ENCODE data around the gene CNGA3.

CNGA3 gene

DNA sequence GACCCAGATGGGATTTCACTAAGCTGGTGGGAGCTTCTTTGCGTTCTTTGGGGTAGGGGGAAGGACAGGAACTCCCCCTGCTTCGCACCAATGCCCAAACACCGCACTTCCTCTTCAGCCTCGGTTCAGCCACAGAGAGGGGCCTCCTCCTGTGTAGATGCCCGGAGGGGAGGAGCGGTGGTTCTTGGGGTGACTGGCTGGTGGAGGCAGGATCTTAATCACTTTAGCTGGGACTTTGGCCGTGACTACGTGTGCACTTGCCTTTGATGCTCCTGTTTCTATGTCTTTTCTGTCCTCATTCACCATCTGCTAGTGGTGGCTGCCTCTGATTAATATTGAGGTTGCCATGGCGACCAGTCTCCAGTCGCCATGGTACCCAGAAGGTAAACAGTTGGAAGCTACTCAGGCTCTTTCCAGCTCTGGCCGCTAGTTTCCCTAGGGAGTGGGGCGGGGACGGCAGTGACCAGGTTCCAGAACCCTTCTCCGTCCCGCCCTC, 1.9 kb downstream of the CNGA3 start:
- no peaks in the 10 kb centered on the region for H3K36me3 Mint-ChIP-seq (ENCODE audit: low read depth)
- ATAC-seq, result no peak
- H3K27me3 Mint-ChIP-seq, result peaks cover 59% of the 10 kb centered on the region
- DNase-seq, result no peak
- no peak overlapping the region for H3K27ac Mint-ChIP-seq
- no peak overlapping the region for H3K4me3 Mint-ChIP-seq
- H3K4me1 Mint-ChIP-seq, result peaks cover 13% of the 10 kb centered on the region
- H3K9me3 Mint-ChIP-seq, result no peaks in the 10 kb centered on the region

DNA sequence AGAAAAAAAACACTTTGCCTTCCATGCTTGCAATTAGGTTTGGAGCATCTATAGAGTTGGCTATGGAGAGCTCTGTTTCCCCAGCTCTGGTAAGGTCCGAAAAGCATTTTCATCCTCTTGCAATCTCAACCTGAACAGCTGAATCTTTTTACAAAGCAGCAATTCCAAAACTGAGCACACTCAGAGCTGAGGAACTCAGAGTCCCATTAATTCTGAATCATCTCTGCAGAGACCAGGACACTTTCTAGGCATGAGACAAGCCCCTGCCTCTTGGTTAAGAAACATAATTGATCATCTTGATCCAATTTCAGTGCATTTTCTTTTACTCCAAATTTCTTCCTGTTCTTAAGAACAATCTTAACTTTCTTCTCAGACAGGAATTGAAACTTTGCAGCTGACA, 4.2 kb downstream of the CNGA3 start:
- no peak for DNase-seq
- H3K9me3 Mint-ChIP-seq, result no peaks in the 10 kb centered on the region
- no peak for ATAC-seq
- H3K4me3 Mint-ChIP-seq, result no peak overlapping the region
- H3K27ac Mint-ChIP-seq, result no peak overlapping the region
- peaks cover 49% of the 10 kb centered on the region for H3K27me3 Mint-ChIP-seq
- H3K4me1 Mint-ChIP-seq, result peaks cover 13% of the 10 kb centered on the region
- H3K36me3 Mint-ChIP-seq (ENCODE audit: low read depth), result no peaks in the 10 kb centered on the region

DNA sequence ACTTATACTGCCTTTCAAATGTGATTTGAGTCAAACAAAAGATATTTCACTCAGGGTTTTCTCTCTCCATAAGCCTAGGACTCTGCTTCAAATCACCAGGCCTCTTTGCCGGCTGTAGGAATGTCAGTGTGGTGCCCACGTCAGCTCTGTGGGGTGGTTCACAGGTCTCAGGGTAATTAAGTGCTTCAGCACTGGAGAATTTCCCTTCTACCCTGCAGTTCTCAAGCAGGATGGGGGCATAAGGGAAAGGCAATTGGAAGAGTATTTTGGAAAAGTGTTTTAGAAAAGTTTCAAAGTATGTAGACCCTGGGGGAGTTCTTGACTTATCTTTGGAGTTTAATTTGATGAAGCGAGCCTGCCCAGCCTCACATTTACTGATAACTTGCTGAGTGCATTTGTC, 9.6 kb downstream of the CNGA3 start:
- Mint-ChIP-seq H3K27ac (no peak overlapping the region), H3K4me1 (no peaks in the 10 kb centered on the region), H3K27me3 (peaks cover 9% of the 10 kb centered on the region), H3K36me3 (ENCODE audit: low read depth) (no peaks in the 10 kb centered on the region), H3K9me3 (no peaks in the 10 kb centered on the region), H3K4me3 (no peak overlapping the region)
- ATAC-seq, result no peak
- DNase-seq, result no peak

DNA sequence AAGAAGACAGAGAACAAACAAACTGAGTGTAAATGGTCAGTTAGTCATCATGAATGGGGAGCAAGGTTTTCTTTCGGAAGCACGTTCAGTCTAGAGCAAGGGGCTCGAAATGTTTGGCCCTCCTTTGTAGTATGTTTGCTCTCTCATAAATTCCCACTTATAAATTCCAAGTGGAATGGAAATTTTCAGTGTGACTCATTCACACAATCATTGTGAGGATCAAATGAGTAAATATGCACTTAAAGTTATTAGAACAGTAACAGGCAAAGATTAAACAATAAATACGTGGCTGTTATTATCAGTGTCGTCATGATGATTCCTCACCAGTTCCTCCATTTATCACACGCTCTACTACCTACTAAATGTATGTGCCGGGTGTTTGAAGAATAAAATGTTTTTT, 10.5 kb downstream of the CNGA3 start:
- H3K36me3 Mint-ChIP-seq (ENCODE audit: low read depth), result no peaks in the 10 kb centered on the region

DNA sequence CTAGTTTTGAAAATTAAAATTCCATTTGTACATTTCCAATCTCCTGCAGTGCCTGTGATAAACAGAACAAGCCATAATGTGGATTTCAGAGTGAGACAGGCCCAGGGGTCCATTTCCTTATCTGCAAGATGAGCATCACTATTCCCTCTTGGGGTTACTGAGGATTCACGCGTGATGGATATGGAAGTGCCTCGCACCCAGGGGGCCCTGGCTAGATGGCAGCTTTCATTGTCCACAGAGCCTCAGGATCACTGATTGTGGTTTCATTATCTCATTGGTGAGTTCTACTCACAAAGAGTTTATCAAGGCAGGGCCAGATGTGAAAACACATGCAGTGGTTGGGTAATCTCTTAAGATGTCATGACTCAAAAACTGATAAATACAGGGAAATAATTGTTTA, 11.6 kb downstream of the CNGA3 start:
- Mint-ChIP-seq H3K9me3 (no peaks in the 10 kb centered on the region), H3K27me3 (peaks cover 9% of the 10 kb centered on the region), H3K4me1 (no peaks in the 10 kb centered on the region), H3K27ac (no peak overlapping the region), H3K4me3 (no peak overlapping the region), H3K36me3 (ENCODE audit: low read depth) (no peaks in the 10 kb centered on the region)
- ATAC-seq (no peak), DNase-seq (no peak)

More for the DNA sequence above, 10.5 kb downstream of the CNGA3 start:
- Mint-ChIP-seq H3K4me3 (no peak overlapping the region), H3K4me1 (no peaks in the 10 kb centered on the region), H3K9me3 (no peaks in the 10 kb centered on the region), H3K27ac (no peak overlapping the region), H3K27me3 (peaks cover 12% of the 10 kb centered on the region)
- no peak for ATAC-seq
- DNase-seq, result no peak

DNA sequence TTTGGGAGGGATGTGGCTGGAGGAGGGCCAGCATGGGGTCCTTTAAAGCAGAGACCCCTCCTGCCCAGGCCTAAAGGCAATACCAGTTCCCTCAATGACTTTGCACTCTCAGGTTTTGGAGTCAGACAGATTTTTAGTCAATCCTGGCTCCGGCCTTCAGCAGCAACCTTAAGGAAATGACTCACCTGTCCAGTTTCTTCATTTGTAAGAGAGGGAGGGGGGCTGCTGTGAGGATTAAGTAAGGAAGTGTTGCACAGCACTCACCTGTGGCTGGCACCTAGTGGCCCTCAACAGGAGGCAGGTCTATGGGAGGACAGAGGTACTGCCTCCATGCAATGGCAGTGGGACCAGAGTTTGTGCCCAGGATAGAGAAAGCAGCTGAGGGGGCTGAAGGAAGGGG, 13.7 kb downstream of the CNGA3 start:
- Mint-ChIP-seq H3K9me3 (no peaks in the 10 kb centered on the region), H3K36me3 (ENCODE audit: low read depth) (no peaks in the 10 kb centered on the region), H3K4me1 (no peaks in the 10 kb centered on the region), H3K27me3 (peaks cover 11% of the 10 kb centered on the region), H3K27ac (no peak overlapping the region), H3K4me3 (no peak overlapping the region)
- no peak for ATAC-seq
- no peak for DNase-seq

DNA sequence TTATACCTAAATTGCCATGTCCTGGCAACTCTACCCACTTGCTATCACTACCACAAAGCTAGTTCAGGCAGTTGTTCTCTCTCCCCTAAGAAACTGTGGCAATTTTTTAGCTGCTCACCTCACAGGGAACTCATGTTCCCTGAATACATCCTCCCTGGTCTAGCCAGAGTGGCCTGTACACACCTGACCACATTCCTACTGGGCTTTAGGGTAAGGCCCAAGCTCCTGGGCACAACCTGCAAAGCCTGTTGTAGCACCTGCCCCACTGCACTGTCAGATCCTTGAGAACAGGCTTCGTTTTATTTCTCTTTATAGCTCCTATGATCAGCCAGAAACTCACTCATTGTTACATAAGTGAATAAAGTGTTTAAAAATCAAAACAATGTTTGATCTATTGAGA, 21.5 kb downstream of the CNGA3 start:
- DNase-seq, result no peak

DNA sequence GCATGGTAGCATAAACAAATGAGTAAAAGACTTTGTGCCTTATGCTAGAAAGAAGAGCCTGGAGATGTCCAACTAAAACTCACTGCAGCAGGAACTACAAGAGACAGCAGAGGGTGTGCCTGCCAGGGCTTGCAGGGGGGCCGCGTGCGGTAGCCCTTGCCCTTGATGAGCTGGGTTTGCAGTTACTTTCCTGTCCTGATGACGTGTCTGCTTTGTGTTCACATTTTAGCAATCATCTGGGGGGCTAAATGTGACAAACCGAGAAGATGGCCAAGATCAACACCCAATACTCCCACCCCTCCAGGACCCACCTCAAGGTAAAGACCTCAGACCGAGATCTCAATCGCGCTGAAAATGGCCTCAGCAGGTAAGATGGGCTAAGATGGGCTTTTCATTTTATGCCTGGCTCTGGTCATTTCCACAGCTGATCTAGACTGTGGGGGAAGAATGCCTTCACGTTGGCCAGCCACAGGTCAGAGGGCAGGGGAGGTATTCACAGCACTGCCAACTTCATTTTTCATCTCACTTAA, 23.5 kb downstream of the CNGA3 start:
- Mint-ChIP-seq H3K4me3 (no peak overlapping the region), H3K4me1 (no peaks in the 10 kb centered on the region), H3K27me3 (peaks cover 16% of the 10 kb centered on the region), H3K27ac (no peak overlapping the region), H3K9me3 (peaks cover 6% of the 10 kb centered on the region), H3K36me3 (ENCODE audit: low read depth) (no peaks in the 10 kb centered on the region)
- ATAC-seq (no peak), DNase-seq (no peak)

More for the DNA sequence above, 21.5 kb downstream of the CNGA3 start:
- Mint-ChIP-seq H3K27ac (no peak overlapping the region), H3K9me3 (peaks cover 6% of the 10 kb centered on the region), H3K4me1 (no peaks in the 10 kb centered on the region), H3K27me3 (peaks cover 16% of the 10 kb centered on the region), H3K4me3 (no peak overlapping the region), H3K36me3 (ENCODE audit: low read depth) (no peaks in the 10 kb centered on the region)
- no peak for ATAC-seq

DNA sequence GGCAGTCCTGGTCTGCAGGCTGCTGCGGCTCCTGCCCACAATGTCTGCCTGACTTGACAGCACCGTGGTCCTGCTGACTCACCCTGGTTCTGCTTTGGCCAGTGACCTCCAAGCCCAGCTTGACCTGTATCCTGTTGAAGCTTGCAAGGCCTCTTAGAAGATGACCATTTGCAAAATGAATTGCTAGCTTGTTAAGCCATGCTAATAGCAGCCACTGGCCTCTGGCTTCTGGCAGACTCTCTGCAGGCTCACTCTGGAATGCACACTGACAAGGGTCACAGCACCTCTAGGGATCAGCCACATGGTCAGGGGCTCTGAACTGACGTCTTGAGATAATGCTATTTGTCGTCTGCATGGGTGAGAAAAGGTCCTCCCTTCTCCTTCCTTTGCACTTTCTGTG, 25.9 kb downstream of the CNGA3 start:
- H3K27ac Mint-ChIP-seq, result no peak overlapping the region
- no peaks in the 10 kb centered on the region for H3K4me1 Mint-ChIP-seq
- H3K9me3 Mint-ChIP-seq, result peaks cover 6% of the 10 kb centered on the region
- no peak for ATAC-seq
- peaks cover 23% of the 10 kb centered on the region for H3K27me3 Mint-ChIP-seq
- DNase-seq, result no peak
- no peaks in the 10 kb centered on the region for H3K36me3 Mint-ChIP-seq (ENCODE audit: low read depth)
- H3K4me3 Mint-ChIP-seq, result no peak overlapping the region

DNA sequence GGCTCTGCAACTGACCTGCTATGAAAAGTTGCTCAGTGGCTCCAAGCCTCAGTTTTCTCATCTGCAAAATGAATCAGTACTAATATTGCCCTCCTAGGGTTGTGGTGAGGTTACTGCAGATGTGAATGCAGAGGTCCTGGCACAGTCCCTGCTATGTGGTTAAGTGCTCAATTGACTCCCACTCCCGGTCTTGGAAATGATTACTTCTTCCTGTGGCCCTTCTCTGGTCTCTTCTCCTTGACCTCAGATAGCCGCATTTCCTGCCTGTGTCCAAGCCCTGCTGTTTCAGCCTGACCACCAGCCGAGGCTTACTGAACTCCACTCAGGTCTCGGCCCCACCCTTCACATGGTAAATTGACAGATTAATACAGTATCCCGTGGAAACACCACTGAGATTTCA, 26.3 kb downstream of the CNGA3 start:
- ATAC-seq (no peak), DNase-seq (no peak)
- H3K36me3 Mint-ChIP-seq (ENCODE audit: low read depth), result no peaks in the 10 kb centered on the region
- H3K27ac Mint-ChIP-seq, result no peak overlapping the region
- H3K27me3 Mint-ChIP-seq, result peaks cover 18% of the 10 kb centered on the region
- peaks cover 6% of the 10 kb centered on the region for H3K9me3 Mint-ChIP-seq
- no peak overlapping the region for H3K4me3 Mint-ChIP-seq
- H3K4me1 Mint-ChIP-seq, result no peaks in the 10 kb centered on the region

DNA sequence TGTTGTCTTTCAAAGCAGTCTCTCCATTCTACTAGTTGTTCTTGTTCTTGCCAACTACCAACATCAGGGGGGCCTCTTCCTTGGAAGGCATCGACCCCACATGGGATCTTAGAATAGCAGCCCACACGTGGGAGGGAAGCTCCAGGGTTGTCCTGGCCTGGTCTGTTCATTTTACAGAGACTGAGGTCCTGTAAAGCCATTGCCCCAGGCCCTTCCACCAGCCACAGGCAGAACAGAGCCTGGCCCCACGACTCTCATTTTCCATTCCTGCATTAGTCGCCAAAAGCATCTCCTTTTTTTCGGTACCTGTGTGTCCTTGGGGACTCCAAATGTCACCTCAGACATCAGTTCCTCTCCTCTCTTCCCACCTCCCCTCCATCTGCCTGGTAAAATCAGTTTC, 28.0 kb downstream of the CNGA3 start:
- Mint-ChIP-seq H3K4me1 (no peaks in the 10 kb centered on the region), H3K27me3 (peaks cover 15% of the 10 kb centered on the region), H3K27ac (no peak overlapping the region), H3K4me3 (no peak overlapping the region), H3K9me3 (no peaks in the 10 kb centered on the region), H3K36me3 (ENCODE audit: low read depth) (no peaks in the 10 kb centered on the region)
- no peak for DNase-seq
- ATAC-seq, result no peak

DNA sequence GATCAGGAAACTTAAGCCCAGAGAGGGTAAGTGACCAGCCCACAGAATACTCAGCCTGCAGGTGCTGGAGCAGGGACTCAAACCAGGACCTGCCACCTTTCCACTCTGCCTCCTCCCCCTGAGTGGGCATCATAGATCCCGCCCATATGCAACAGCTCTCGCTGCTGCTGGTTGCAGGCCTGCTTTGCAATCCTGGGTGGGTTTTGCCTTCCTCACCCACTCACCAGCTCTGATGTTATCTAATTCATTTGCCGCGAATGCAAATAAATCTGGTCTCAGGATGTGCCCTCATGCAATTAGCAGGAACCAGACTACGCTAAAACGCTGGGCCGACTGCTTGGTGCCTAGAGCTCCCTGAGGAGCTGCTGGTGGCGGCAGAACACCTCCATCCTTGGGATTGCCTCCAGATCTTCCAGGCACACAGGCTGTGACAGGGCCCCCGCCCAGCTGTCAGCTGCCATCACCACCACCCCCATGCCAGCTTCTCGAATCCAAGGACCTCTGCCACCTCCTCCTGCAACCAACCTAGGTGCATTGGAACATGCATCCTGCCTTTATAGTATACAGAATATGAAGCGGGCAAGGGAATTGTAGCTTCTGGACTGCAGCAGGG, 28.8 kb downstream of the CNGA3 start:
- ATAC-seq (no peak), DNase-seq (no peak)
- Mint-ChIP-seq H3K27ac (no peak overlapping the region), H3K36me3 (ENCODE audit: low read depth) (no peaks in the 10 kb centered on the region), H3K4me3 (no peak overlapping the region), H3K27me3 (peaks cover 14% of the 10 kb centered on the region), H3K4me1 (no peaks in the 10 kb centered on the region), H3K9me3 (no peaks in the 10 kb centered on the region)

DNA sequence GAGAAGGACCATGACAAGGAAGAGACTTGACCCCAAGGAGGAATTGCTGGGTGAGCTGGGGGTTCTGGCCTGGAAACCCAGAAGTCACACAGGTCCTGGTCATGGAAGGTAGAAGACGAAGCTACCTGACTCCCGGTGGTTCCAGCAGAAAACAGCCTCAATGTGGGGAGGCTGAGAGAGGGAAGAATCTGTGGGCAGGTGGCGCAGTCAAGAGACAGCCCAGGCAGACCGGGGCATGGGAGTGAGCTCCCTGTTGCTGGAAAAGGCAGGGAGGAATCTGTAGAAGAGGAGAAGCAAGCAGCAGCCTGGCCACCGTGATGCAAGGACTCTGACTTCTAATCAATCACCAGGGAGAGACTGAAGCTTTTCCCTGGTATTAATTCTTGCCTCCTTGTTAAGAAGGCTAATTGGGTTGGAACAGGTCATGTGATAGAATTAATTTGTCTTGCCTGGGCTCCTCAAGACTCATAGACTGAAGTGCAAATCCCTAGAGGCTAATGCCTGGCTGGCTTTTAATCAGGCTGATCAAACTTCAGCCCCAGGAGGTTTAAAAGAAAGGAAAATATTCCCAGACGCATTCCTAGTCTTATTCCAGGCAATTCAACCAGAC, 30.1 kb downstream of the CNGA3 start:
- Mint-ChIP-seq H3K4me3 (no peak overlapping the region), H3K4me1 (no peaks in the 10 kb centered on the region), H3K27me3 (peaks cover 15% of the 10 kb centered on the region), H3K9me3 (no peaks in the 10 kb centered on the region), H3K27ac (no peak overlapping the region), H3K36me3 (ENCODE audit: low read depth) (no peaks in the 10 kb centered on the region)
- DNase-seq (no peak), ATAC-seq (no peak)

DNA sequence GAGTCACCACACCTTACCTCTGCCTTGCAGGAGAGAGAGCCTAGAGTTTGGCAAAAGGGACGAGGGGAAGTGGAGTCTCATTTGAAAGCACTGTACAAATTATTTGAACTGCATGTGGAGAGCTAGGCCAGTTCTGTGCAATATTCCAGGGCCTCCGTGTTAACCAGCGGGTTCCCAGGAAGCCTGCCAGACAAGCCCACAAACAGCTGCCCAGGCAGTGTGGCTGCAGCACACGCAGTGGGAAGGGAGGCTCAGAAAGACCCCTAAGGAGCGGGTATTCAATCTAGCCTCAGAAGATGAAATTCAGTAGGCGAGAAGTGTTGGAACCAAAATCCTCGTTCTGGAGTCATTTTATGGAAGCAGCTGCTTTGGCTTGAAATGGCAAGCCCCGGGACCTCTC, 30.7 kb downstream of the CNGA3 start:
- Mint-ChIP-seq H3K27me3 (peaks cover 17% of the 10 kb centered on the region), H3K27ac (no peak overlapping the region), H3K36me3 (ENCODE audit: low read depth) (no peaks in the 10 kb centered on the region), H3K4me3 (no peak overlapping the region), H3K9me3 (no peaks in the 10 kb centered on the region), H3K4me1 (no peaks in the 10 kb centered on the region)
- no peak for DNase-seq
- no peak for ATAC-seq

DNA sequence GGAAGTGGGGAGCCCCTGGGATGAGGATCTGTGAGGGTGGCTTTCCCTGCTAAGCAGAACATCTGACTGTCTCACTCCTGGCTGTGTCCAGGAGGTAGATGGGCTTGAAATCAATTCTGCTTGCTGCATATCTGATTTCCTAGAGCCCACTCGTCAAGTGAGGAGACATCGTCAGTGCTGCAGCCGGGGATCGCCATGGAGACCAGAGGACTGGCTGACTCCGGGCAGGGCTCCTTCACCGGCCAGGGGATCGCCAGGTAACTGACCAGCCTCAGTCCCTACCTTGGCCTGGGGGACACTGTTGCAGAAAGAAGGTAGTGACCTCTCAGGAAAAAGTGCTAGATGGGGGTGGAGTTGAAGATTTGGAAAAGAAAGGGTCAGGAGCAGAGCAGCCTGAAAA, 31.3 kb downstream of the CNGA3 start:
- DNase-seq (no peak), ATAC-seq (no peak)
- no peak overlapping the region for H3K4me3 Mint-ChIP-seq
- H3K4me1 Mint-ChIP-seq, result no peaks in the 10 kb centered on the region
- no peaks in the 10 kb centered on the region for H3K36me3 Mint-ChIP-seq (ENCODE audit: low read depth)
- no peak overlapping the region for H3K27ac Mint-ChIP-seq
- H3K9me3 Mint-ChIP-seq, result no peaks in the 10 kb centered on the region
- H3K27me3 Mint-ChIP-seq, result peaks cover 17% of the 10 kb centered on the region

Measured in activated naive CD8-positive, alpha-beta T cell treated with anti-CD3 and anti-CD28 coated beads, Interleukin-2, amount 50 U/mL, for 24 hours (primary cell).